ENCODE measurements around the gene MYL12A.
A peak's percentile ranks its signal among the peaks of the same experiment; 100 is the strongest.
"Not testable (repeated sequence)": the region's sequence is repeated elsewhere in the genome, so short reads cannot be mapped to it uniquely, and the experiment has no call there.

MYL12A gene

GRCh38 chr18:3247240-3248061, at the start of gene MYL12A:
MYL12A (plus strand) TSS chr18:3247801; CDS start chr18:3253248, 5,447 bp downstream.
- DNase-seq, result peak; percentile 61 to 95 (median 90)

- DNase-seq, result not testable (repeated sequence)
Measured at GRCh38 chr18:3198260-3198860, 49.2 kb upstream of the MYL12A start.

GRCh38 chr18:3199942-3200645, 47.5 kb upstream of the MYL12A start:
- DNase-seq, result no peak

- DNase-seq, result no peak
Measured at GRCh38 chr18:3205239-3205638, 42.4 kb upstream of the MYL12A start.

- DNase-seq, result no peak
Measured at GRCh38 chr18:3207565-3207964, 40.0 kb upstream of the MYL12A start.

- no peak for DNase-seq
Measured at GRCh38 chr18:3209859-3210569, 37.6 kb upstream of the MYL12A start.

- DNase-seq, result no peak
Measured at GRCh38 chr18:3211236-3211992, 36.2 kb upstream of the MYL12A start.

GRCh38 chr18:3212657-3213056, 34.9 kb upstream of the MYL12A start:
- no peak for DNase-seq

- DNase-seq, result no peak
Measured at GRCh38 chr18:3213300-3214059, 34.1 kb upstream of the MYL12A start.

- no peak for DNase-seq
Measured at GRCh38 chr18:3214855-3215637, 32.6 kb upstream of the MYL12A start.

GRCh38 chr18:3216987-3217386, 30.6 kb upstream of the MYL12A start:
- DNase-seq, result no peak

- no peak for DNase-seq
Measured at GRCh38 chr18:3217948-3218647, 29.5 kb upstream of the MYL12A start.

GRCh38 chr18:3218819-3219218, 28.8 kb upstream of the MYL12A start:
- DNase-seq, result no peak

- no peak for DNase-seq
Measured at GRCh38 chr18:3219241-3219630, 28.4 kb upstream of the MYL12A start.

GRCh38 chr18:3219631-3220335, 27.8 kb upstream of the MYL12A start, which contains the start of gene MYOM1:
MYOM1 (minus strand) TSS chr18:3219968; CDS start chr18:3215223, 4,745 bp downstream.
- peak in 1 of 51 donors; percentile 18 for DNase-seq

- DNase-seq, result not testable (repeated sequence)
Measured at GRCh38 chr18:3220868-3221267, 26.7 kb upstream of the MYL12A start.

GRCh38 chr18:3221496-3221895, 26.1 kb upstream of the MYL12A start:
- DNase-seq, result no peak

GRCh38 chr18:3223356-3223755, 24.2 kb upstream of the MYL12A start:
- DNase-seq, result no peak
